Effector memory CD4-positive, alpha-beta T cell (primary cell): ENCODE data around the gene NR1H4.

Source experiments
- DNase-seq, 3 donors: peaks; one replicate each; pipeline ENCODE4 v3.0.0-alpha.2; 2020
- H3K27ac ChIP-seq: 2 replicates; pipeline ENCODE4 v1.7.0; 2013; ENCODE audit warnings: mild to moderate bottlenecking, low read length, moderate library complexity; ENCODE audit not compliant: insufficient read depth, poor library complexity, severe bottlenecking
- H3K27me3 ChIP-seq: replicated peaks from 2 replicates; pipeline ENCODE4 v1.7.0; 2013; ENCODE audit warnings: mild to moderate bottlenecking, low read length; ENCODE audit not compliant: insufficient read depth, control insufficient read depth, poor library complexity, severe bottlenecking
- H3K36me3 ChIP-seq: 2 replicates; pipeline ENCODE4 v1.7.0; 2013; ENCODE audit warnings: mild to moderate bottlenecking, low read length, moderate library complexity; ENCODE audit not compliant: control insufficient read depth, insufficient read depth
- H3K4me1 ChIP-seq: 2 replicates; pipeline ENCODE4 v1.7.0; 2013; ENCODE audit warnings: low read length, mild to moderate bottlenecking; ENCODE audit not compliant: control insufficient read depth, insufficient read depth, poor library complexity, severe bottlenecking
- H3K4me3 ChIP-seq: 2 replicates; pipeline ENCODE4 v1.7.0; 2013; ENCODE audit warnings: low read length, low read depth, mild to moderate bottlenecking; ENCODE audit not compliant: insufficient read depth, poor library complexity, severe bottlenecking
- H3K9me3 ChIP-seq: 2 replicates; pipeline ENCODE4 v1.7.0; 2013; ENCODE audit warnings: mild to moderate bottlenecking, low read length, moderate library complexity; ENCODE audit not compliant: control insufficient read depth

NR1H4 gene

GRCh38 chr12:100528471-100529127 lies 54.9 kb downstream of the NR1H4 start:
- Histone ChIP-seq H3K27ac (no peak overlapping the region), H3K27me3 (no peaks in the 10 kb centered on the region), H3K36me3 (no peaks in the 10 kb centered on the region), H3K9me3 (no peaks in the 10 kb centered on the region), H3K4me3 (no peak overlapping the region), H3K4me1 (no peaks in the 10 kb centered on the region)
- DNase-seq: no peak

DNA sequence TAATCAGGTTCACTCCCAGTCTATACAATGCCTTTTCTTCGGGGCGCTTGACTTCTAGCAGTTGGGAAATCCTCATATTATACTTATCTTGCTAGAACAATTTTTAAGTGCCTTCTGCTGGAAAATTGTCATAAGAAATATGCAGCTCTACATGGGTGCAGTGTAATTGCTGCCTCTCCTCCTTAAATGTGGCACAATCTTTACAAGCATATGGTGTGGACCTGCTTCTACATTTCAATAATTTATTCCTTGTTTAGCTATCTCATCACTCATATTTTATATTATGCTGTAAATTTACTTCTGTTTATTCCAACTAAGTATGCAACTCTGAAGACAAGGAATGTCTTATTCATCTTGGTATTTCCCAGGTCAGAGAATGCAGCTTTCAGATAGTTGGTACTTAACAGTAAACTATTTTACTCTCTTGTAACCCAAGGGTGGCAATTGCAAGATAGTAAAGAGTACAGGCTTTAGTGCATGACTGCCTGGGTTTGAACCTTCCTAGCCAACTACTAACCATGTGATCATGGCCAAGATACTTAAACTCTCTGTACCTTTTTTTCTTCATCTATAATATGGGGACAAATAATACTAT lies 56.2 kb downstream of the NR1H4 start:
- no peak for DNase-seq
- Histone ChIP-seq H3K27ac (no peak overlapping the region), H3K4me1 (no peaks in the 10 kb centered on the region), H3K4me3 (no peak overlapping the region), H3K36me3 (no peaks in the 10 kb centered on the region), H3K27me3 (no peaks in the 10 kb centered on the region), H3K9me3 (no peaks in the 10 kb centered on the region)

DNA sequence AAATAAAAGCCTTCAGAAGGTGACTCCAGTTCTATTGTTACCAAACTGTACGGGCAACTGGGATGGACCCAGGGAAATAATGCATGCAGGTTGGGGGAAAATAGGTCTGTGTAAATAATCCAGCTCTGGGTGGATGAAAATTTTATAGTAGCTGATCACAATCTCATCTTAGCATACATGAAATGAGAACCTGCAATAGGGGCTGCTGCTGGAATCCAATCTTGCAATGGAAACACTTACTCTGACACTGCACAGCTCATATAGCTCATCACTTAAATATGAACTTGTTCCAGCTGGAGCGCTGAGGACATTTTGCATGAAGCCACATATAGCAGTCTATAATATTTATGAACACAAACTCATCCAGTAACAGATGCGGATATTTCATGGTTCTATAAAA lies 59.7 kb downstream of the NR1H4 start:
- no peaks in the 10 kb centered on the region for H3K36me3 ChIP-seq
- no peak for DNase-seq
- no peak overlapping the region for H3K27ac ChIP-seq
- H3K4me1 ChIP-seq: no peaks in the 10 kb centered on the region
- H3K9me3 ChIP-seq: no peaks in the 10 kb centered on the region
- H3K4me3 ChIP-seq: no peak overlapping the region
- no peaks in the 10 kb centered on the region for H3K27me3 ChIP-seq

GRCh38 chr12:100534625-100535227 lies 61.1 kb downstream of the NR1H4 start:
- Histone ChIP-seq H3K4me1 (no peaks in the 10 kb centered on the region), H3K36me3 (no peaks in the 10 kb centered on the region), H3K4me3 (no peak overlapping the region), H3K27me3 (no peaks in the 10 kb centered on the region), H3K27ac (no peak overlapping the region), H3K9me3 (no peaks in the 10 kb centered on the region)
- no peak for DNase-seq

GRCh38 chr12:100539202-100539601 lies 65.5 kb downstream of the NR1H4 start:
- Histone ChIP-seq H3K4me3 (no peak overlapping the region), H3K27me3 (no peaks in the 10 kb centered on the region), H3K27ac (no peak overlapping the region), H3K9me3 (no peaks in the 10 kb centered on the region), H3K4me1 (no peaks in the 10 kb centered on the region), H3K36me3 (no peaks in the 10 kb centered on the region)
- no peak for DNase-seq

GRCh38 chr12:100544165-100544564 lies 70.5 kb downstream of the NR1H4 start:
- DNase-seq: no peak
- Histone ChIP-seq H3K4me3 (no peak overlapping the region), H3K4me1 (no peaks in the 10 kb centered on the region), H3K9me3 (no peaks in the 10 kb centered on the region), H3K36me3 (no peaks in the 10 kb centered on the region), H3K27ac (no peak overlapping the region), H3K27me3 (no peaks in the 10 kb centered on the region)

DNA sequence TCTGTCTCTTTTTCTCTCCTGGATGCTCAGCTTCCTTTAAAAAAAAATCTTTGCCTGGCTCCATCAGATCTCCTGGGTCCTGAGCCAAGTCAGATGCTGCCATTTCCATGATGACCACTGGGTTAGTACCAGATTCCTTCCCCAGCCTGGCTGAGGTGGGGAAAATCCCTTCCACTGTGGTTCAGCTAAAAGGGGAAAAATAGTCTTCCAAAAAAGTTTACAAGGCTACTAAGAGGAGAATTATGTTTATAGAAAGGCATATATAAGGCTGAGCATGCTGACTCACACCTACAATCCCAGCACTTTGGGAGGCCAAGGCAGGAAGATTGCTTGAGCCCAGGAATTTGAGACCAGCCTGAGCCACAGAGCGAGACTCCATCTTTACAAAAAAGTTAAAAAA lies 71.4 kb downstream of the NR1H4 start:
- Histone ChIP-seq H3K27me3 (no peaks in the 10 kb centered on the region), H3K4me3 (no peak overlapping the region), H3K4me1 (no peaks in the 10 kb centered on the region), H3K36me3 (no peaks in the 10 kb centered on the region), H3K27ac (no peak overlapping the region), H3K9me3 (no peaks in the 10 kb centered on the region)
- DNase-seq: no peak

- H3K4me1 ChIP-seq: no peaks in the 10 kb centered on the region
- DNase-seq: no peak
- H3K9me3 ChIP-seq: no peaks in the 10 kb centered on the region
- no peak overlapping the region for H3K4me3 ChIP-seq
- no peaks in the 10 kb centered on the region for H3K27me3 ChIP-seq
- no peak overlapping the region for H3K27ac ChIP-seq
- no peaks in the 10 kb centered on the region for H3K36me3 ChIP-seq
These were observed 80.3 kb downstream of the NR1H4 start for GRCh38 chr12:100553936-100554335.

DNA sequence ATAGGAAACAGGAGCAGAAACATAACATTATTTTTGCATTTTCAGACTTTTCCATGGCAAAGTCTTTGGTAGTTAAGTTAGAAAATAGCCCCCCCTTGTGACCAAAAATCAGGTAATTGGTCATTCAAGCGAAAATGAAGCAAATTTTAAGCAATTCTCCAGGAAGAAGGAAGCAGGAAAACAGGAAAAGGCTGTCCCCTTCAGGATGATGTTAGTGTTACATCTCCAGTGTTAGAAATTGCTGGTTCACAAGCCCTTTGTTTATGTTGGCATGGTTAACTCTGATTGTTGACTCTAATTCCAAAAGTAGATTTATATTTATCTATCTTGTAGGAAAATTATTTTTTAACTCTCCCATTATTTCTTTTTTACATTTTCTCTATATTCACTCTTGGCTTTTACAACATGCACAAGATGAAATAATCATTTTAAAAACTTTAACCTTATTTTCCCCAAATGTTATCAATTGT lies 81.0 kb downstream of the NR1H4 start:
- Histone ChIP-seq H3K36me3 (no peaks in the 10 kb centered on the region), H3K4me1 (no peaks in the 10 kb centered on the region), H3K27me3 (no peaks in the 10 kb centered on the region), H3K4me3 (no peak overlapping the region), H3K27ac (no peak overlapping the region), H3K9me3 (no peaks in the 10 kb centered on the region)
- DNase-seq: no peak

DNA sequence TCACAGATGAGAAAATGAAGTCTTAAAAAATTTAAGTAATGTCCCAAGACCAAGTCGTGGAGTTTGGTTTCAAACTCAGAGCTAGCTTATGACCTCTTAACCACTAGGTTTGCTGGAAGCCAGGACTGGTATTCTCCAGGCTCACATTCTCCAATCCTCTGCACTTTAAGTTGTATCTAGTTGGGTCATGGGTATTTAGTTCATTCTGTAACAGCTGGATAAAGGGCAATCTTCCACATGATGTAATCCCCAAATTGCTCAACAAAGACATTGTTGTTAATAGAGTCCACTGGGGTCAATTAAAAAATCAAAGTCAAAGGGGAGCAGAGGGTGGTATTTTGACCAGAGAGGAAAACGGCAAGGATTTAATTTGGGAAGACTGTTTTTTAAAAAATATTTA lies 82.1 kb downstream of the NR1H4 start:
- Histone ChIP-seq H3K4me1 (no peaks in the 10 kb centered on the region), H3K36me3 (no peaks in the 10 kb centered on the region), H3K27ac (no peak overlapping the region), H3K9me3 (no peaks in the 10 kb centered on the region), H3K4me3 (no peak overlapping the region), H3K27me3 (no peaks in the 10 kb centered on the region)
- DNase-seq: no peak
